Stimulated activated CD8-positive, alpha-beta memory T cell treated with anti-CD3 and anti-CD28 coated beads, Interleukin-7, amount 100 ng/mL, for 4 hours (primary cell): ENCODE results near the gene KATNBL1.

Experiments
- DNase-seq, 2 donors: peaks; one replicate each; pipeline ENCODE4 v3.0.0-alpha.2; 2020; ENCODE audit warnings: low read depth in 2 of 2

Gene KATNBL1

DNA sequence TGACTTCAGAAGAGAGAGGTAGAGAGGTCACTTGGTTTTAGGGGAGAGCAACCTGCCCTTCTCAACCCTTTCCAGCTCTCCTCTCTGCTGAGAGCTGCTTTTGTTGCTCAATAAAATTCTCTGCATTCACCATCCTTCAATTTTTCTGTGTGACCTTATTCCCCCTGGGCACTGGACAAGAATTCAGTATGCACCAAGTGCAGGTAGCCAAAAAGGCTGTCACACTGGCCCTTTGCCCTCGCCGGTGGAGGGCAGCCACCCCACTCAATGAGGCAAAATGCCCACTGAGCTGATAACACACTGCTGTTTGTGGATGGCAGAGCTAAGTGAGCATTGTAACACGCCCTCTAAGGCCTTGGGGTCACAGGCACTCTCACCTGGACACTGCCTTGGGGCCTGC lies 95.2 kb downstream of the KATNBL1 start:
- no peak for DNase-seq

DNA sequence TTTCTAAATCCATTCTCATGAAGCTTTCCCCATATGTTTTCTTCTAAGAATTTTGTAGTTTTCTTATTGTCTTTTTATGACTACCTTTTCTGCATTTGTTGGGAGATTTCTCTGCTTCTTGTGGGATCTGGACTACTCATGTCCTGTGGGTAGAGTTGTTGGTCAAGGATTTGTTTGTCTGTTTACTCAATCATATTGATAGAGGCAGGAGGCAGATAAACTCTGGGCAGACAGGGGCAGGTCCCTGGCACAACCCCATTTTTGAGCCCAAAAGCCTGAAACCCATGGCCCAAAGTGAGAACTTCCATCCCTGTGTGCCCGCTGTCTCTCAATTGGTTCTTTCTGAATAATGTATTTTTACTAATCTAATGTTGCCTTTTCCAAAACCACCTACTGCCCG lies 95.7 kb downstream of the KATNBL1 start:
- DNase-seq, result no peak

DNA sequence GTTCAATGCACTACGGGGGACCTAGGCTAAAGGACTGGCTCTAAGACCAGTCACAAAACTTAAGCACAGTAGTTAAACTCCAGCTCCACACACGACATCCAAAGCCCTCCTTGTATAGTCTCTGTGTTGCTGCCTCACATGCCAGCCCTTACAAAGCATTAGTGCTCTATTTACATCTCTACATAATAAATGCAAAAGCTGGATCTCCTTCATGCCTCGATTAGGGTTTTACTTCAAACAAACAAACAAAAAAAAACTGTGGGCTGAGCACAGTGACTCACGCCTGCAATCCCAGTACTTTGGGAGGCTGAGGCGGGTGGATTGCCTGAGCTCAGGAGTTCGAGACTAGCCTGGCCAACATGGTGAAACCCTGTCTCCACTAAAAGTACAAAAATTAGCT lies 98.4 kb downstream of the KATNBL1 start:
- DNase-seq, result no peak

DNA sequence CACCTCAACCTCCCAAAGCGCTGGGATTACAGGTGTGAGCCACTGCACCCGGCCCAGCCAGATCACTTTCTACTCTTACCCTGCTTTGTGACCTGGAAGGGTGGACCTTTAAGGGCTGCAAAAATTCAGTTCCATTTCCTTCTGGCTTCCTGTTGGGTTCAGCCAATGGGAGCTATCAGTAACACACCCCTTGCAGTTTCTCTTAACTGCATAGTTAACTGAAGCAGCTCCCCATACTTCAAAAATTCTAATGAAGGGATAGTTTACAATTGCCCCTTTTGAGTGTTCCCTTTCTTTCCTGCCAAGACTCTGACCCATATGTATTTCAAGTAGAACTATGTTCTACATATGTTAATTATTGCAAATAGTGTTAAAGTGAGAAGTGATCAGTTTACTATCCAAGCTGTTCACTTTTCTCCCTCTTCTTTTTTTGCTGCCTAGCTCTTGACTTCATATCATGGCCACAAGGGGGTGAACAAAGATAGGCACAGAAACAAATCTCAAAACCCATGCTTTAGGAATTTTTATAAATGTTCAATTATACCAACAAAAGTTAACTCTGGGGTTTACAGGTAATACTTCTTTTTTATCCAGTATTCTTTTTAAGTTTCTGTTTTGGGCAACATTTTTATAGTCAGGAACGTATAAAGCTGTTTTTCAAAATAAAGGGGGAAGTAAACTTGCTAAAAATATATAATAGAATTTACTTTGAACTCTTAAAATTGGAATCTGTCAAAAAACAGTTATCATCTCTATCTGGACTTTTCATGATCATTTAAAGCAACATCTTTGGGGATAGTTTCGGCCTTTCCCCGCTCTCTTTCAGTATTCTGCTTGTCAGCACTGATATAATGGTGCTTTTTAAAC lies 99.9 kb downstream of the KATNBL1 start:
- no peak for DNase-seq

DNA sequence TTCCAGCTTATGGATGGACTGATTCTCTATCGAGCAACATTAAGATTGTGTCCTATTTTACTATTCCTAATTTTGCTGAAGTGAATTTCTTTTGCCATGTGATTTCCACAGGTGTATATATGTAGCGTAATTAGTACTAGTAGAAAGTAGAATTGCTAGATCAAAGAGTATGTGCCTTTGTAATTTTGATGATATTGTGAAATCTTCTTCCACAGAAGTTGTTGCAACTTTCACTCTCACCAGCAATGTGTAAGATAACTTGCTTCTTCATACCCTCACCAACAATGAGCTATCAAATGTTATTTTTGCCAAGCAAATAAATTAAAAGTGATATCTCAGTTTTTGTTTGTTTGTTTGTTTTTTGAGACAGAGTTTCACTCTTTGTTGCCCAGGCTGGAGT lies 102.6 kb downstream of the KATNBL1 start:
- DNase-seq, result no peak

DNA sequence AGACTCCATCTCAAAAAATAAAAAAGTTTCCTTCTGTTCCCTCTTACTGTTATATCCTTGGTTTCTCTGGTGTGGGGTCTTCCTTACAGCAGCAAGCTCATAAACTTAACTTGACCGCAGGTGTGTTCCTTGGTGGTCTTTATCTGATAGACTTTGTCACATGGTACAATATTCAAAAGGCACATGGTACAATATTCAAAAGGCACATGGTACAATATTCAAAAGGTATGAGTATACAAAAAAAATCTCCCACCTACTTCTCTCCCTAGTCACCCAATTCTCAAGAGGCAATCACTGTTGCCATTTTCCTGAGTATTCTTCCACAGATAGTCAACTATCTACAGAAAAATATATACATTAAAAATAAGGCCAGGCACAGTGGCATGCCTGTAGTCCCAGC lies 103.5 kb downstream of the KATNBL1 start:
- no peak for DNase-seq

DNA sequence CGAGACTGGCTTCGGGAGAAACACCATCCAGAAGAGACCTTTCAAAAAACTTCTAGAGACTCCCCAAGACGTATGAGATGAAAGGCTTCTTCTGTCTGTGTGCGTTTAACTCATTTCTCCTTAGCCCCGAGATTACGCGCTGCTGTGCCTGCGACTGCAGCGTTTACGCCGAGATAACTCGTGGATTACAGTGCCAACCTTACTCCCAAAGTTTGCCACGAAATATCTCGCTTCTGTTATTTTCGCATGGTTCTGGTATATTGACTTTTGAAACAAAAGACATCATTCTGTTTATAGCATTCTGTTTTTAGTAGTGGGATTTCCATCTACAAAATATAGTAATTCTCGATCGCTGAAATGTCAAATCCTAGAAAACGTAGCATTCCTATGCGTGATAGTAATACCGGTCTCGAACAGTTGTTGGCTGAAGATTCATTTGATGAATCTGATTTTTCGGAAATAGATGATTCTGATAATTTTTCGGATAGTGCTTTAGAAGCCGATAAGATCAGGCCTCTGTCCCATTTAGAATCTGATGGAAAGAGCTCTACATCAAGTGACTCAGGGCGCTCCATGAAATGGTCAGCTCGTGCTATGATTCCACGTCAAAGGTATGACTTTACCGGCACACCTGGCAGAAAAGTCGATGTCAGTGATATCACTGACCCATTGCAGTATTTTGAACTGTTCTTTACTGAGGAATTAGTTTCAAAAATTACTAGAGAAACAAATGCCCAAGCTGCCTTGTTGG lies 107.5 kb downstream of the KATNBL1 start:
- DNase-seq, result no peak

DNA sequence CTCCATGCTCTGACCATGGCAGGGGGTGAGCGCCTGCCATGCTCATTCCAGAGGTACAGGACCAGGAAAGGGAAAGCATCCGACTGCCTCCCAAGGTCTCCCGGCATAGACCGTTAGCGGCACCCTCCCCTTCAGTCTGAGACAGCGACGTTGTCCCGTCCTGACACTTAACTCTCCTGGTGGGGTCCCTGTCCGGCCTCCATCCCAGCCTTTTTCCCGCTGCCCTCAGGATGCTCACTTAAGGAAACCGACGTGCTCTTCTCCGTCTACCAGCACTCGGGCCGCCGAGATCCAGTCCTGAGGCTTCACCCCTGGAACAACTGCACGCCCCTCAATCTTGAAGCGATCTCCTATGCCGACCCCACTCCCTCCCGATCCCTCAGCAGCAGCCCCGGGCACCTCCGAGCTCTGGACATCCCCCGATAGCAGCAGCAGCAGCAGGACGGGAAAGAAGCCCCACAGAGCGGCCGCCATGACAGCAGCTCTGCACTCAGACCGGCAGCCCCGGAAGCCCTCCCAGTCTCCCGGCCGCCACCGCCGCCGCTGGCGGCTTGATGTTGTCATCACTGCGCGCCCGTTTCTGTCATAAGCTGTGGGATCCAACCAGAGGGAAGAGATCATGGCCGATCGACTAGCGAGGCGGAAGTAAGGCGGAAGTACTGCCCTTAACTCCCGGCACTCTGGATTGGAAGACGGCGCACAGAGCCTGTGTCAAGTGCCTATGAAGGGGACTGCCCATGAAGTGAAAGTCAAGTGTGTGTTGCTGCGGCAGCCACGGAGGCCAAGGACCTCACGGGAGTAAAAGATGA lies 108.3 kb downstream of the KATNBL1 start, which contains the start of the genes EMC7 and PGBD4:
EMC7 (minus strand) TSS at position 497 of the 809 bp plus-strand sequence; CDS start at position 474, 23 bp downstream.
PGBD4 (plus strand) TSS at position 718 of the 809 bp plus-strand sequence. CDS start 449 bp downstream, outside the sequence.
- DNase-seq, result peak; percentile 98 to 99

DNA sequence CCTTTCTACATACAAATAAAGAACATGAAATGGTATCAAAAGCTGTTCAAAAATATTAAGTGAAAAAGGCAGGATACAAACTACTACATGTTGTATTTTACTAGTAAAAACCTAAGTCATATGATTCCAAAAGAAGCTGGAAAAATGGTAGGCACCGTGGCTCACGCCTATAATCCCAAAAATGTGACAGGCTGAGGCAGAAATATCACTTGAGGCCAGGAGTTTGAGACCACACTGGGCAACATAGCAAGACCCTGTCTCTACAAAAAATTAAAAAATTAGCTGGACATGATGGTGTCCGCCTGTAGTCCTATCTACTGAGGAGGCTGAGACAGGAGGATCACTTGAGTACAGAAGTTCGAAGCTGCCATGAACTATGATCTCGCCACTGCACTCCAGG lies 110.0 kb downstream of the KATNBL1 start:
- no peak for DNase-seq
